BLaER1 treated with 17β-estradiol and CSF1 and Interleukin-3, amounts not matched to agents 10 nM and 100 nM (cell line): ENCODE measurements around the gene LMAN2L.

ENCODE experiments used
- H3K27ac ChIP-seq, 11 experiments: shearing (Covaris generic); formaldehyde crosslinking; 2 replicates each; pipeline ENCODE4 v1.8.1; 2022
- H3K27me3 ChIP-seq, 11 experiments: shearing (Covaris generic); formaldehyde crosslinking; 2 replicates each; pipeline ENCODE4 v1.8.1; 2022
- H3K36me3 ChIP-seq, 11 experiments: shearing (Covaris generic); formaldehyde crosslinking; 2 replicates each; pipeline ENCODE4 v1.8.1; 2022
- H3K4me1 ChIP-seq, 10 experiments: shearing (Covaris generic); formaldehyde crosslinking; 2 replicates each; pipeline ENCODE4 v1.8.1; 2022
- H3K4me2 ChIP-seq, 11 experiments: shearing (Covaris generic); formaldehyde crosslinking; 2 replicates each; pipeline ENCODE4 v1.8.1; 2022
- H3K4me3 ChIP-seq, 10 experiments: shearing (Covaris generic); formaldehyde crosslinking; 2 replicates each; pipeline ENCODE4 v1.8.1; 2022
- H3K9ac ChIP-seq, 11 experiments: shearing (Covaris generic); formaldehyde crosslinking; 2 replicates each; pipeline ENCODE4 v1.8.1; 2022
- H3K9me3 ChIP-seq, 11 experiments: shearing (Covaris generic); formaldehyde crosslinking; replicated peaks in 1 of 11; 2 replicates each; pipeline ENCODE4 v1.8.1; 2022
- H4K20me1 ChIP-seq, 11 experiments: shearing (Covaris generic); formaldehyde crosslinking; 2 replicates each; pipeline ENCODE4 v1.8.1; 2022
- Cebpa-rat ChIP-seq, 11 experiments: shearing (Covaris generic); IDR thresholded peaks; 2 replicates each; pipeline ENCODE4 v1.8.1; 2022

Gene LMAN2L

GRCh38 chr2:96733931-96734330 is 5.9 kb downstream of the LMAN2L start:
- Histone ChIP-seq H4K20me1 (peaks cover 0 to 7% (median 0%) of the 10 kb centered on the region in 11 experiments; a peak in 1 of 22 replicates), H3K27me3 (no peaks in the 10 kb centered on the region), H3K9me3 (no peaks in the 10 kb centered on the region), H3K36me3 (peaks cover 70 to 87% (median 81%) of the 10 kb centered on the region in 11 experiments), H3K4me2 (no peak overlapping the region), H3K4me3 (no peak overlapping the region), H3K27ac (no peak overlapping the region), H3K9ac (no peak overlapping the region), H3K4me1 (peaks cover 17 to 32% (median 22%) of the 10 kb centered on the region in 10 experiments)
- TF ChIP-seq Cebpa-rat (IDR thresholded peaks at IDR 0.05) = no peak

- H3K27ac ChIP-seq = no peak overlapping the region
- no peak overlapping the region for H3K9ac ChIP-seq
- H3K4me1 ChIP-seq = no peaks in the 10 kb centered on the region
- H3K4me2 ChIP-seq = no peak overlapping the region
- TF ChIP-seq Cebpa-rat (IDR thresholded peaks at IDR 0.05) = no peak
- no peak overlapping the region for H3K4me3 ChIP-seq
- no peaks in the 10 kb centered on the region for H3K9me3 ChIP-seq
- H3K27me3 ChIP-seq = no peaks in the 10 kb centered on the region
- H3K36me3 ChIP-seq = peaks cover 90 to 100% (median 97%) of the 10 kb centered on the region in 11 experiments
- H4K20me1 ChIP-seq = 0 out of 22 replicates have a peak, but pooled peaks cover 0 to 7% (median 0%) of the 10 kb centered on the region in 11 experiments
Observed at GRCh38 chr2:96730212-96730611, 9.7 kb downstream of the LMAN2L start.

GRCh38 chr2:96729748-96730147 is 10.1 kb downstream of the LMAN2L start:
- no peak overlapping the region for H3K4me2 ChIP-seq
- no peaks in the 10 kb centered on the region for H3K27me3 ChIP-seq
- no peak overlapping the region for H3K4me3 ChIP-seq
- peaks cover 85 to 99% (median 94%) of the 10 kb centered on the region in 11 experiments for H3K36me3 ChIP-seq
- no peak overlapping the region for H3K9ac ChIP-seq
- TF ChIP-seq Cebpa-rat (IDR thresholded peaks at IDR 0.05) = no peak
- H3K27ac ChIP-seq = no peak overlapping the region
- 0 out of 22 replicates have a peak, but pooled peaks cover 0 to 7% (median 0%) of the 10 kb centered on the region in 11 experiments for H4K20me1 ChIP-seq
- H3K4me1 ChIP-seq = no peaks in the 10 kb centered on the region
- H3K9me3 ChIP-seq = no peaks in the 10 kb centered on the region

GRCh38 chr2:96727431-96727830 is 12.4 kb downstream of the LMAN2L start:
- H3K27me3 ChIP-seq = no peaks in the 10 kb centered on the region
- TF ChIP-seq Cebpa-rat (IDR thresholded peaks at IDR 0.05) = no peak
- H3K36me3 ChIP-seq = peaks cover 71 to 97% (median 87%) of the 10 kb centered on the region in 11 experiments
- H4K20me1 ChIP-seq = no peaks in the 10 kb centered on the region
- H3K4me1 ChIP-seq = no peaks in the 10 kb centered on the region
- H3K9me3 ChIP-seq = no peaks in the 10 kb centered on the region
- H3K9ac ChIP-seq = no peak overlapping the region
- no peak overlapping the region for H3K4me3 ChIP-seq
- no peak overlapping the region for H3K4me2 ChIP-seq
- H3K27ac ChIP-seq = no peak overlapping the region

GRCh38 chr2:96726131-96726530 is 13.7 kb downstream of the LMAN2L start:
- Histone ChIP-seq H3K4me1 (no peaks in the 10 kb centered on the region), H3K27me3 (no peaks in the 10 kb centered on the region), H4K20me1 (no peaks in the 10 kb centered on the region), H3K36me3 (peaks cover 58 to 97% (median 76%) of the 10 kb centered on the region in 11 experiments), H3K27ac (no peak overlapping the region), H3K4me3 (no peak overlapping the region), H3K9me3 (no peaks in the 10 kb centered on the region), H3K4me2 (no peak overlapping the region), H3K9ac (no peak overlapping the region)
- no peak for TF ChIP-seq Cebpa-rat (IDR thresholded peaks at IDR 0.05)

- Histone ChIP-seq H3K4me3 (no peak overlapping the region), H3K4me1 (no peaks in the 10 kb centered on the region), H3K27me3 (no peaks in the 10 kb centered on the region), H3K36me3 (peaks cover 27 to 71% (median 45%) of the 10 kb centered on the region in 11 experiments), H3K9ac (no peak overlapping the region), H3K4me2 (no peak overlapping the region), H3K9me3 (no peaks in the 10 kb centered on the region), H4K20me1 (0 out of 22 replicates have a peak, but pooled peaks cover 0 to 4% (median 0%) of the 10 kb centered on the region in 11 experiments), H3K27ac (no peak overlapping the region)
- no peak for TF ChIP-seq Cebpa-rat (IDR thresholded peaks at IDR 0.05)
Observed at GRCh38 chr2:96716388-96716787, 23.5 kb downstream of the LMAN2L start.

- no peak overlapping the region for H3K27ac ChIP-seq
- peaks cover 34 to 73% (median 48%) of the 10 kb centered on the region in 11 experiments for H3K36me3 ChIP-seq
- H3K4me1 ChIP-seq = no peaks in the 10 kb centered on the region
- H3K4me2 ChIP-seq = no peak overlapping the region
- no peaks in the 10 kb centered on the region for H3K27me3 ChIP-seq
- H3K4me3 ChIP-seq = no peak overlapping the region
- no peak overlapping the region for H3K9ac ChIP-seq
- 0 out of 22 replicates have a peak, but pooled peaks cover 0 to 4% (median 0%) of the 10 kb centered on the region in 11 experiments for H4K20me1 ChIP-seq
- TF ChIP-seq Cebpa-rat (IDR thresholded peaks at IDR 0.05) = no peak
- H3K9me3 ChIP-seq = no peaks in the 10 kb centered on the region
Observed at GRCh38 chr2:96715658-96716057, 24.2 kb downstream of the LMAN2L start.

- Histone ChIP-seq H3K9ac (no peak overlapping the region), H3K27me3 (no peaks in the 10 kb centered on the region), H3K36me3 (peaks cover 60 to 92% (median 88%) of the 10 kb centered on the region in 11 experiments), H3K4me1 (no peaks in the 10 kb centered on the region), H3K27ac (no peak overlapping the region), H3K4me3 (no peak overlapping the region), H4K20me1 (0 out of 22 replicates have a peak, but pooled peaks cover 0 to 4% (median 0%) of the 10 kb centered on the region in 11 experiments), H3K9me3 (peaks cover 0 to 13% (median 8%) of the 10 kb centered on the region in 11 experiments; a peak in 15 of 22 replicates), H3K4me2 (no peak overlapping the region)
- no peak for TF ChIP-seq Cebpa-rat (IDR thresholded peaks at IDR 0.05)
Observed at GRCh38 chr2:96710985-96711384, 28.9 kb downstream of the LMAN2L start.

GRCh38 chr2:96703021-96703751 is 36.7 kb downstream of the LMAN2L start:
- Histone ChIP-seq H3K27ac (no peak overlapping the region), H3K9me3 (no peaks in the 10 kb centered on the region), H3K36me3 (peaks cover 34 to 66% (median 52%) of the 10 kb centered on the region in 11 experiments), H3K4me2 (no peak overlapping the region), H3K27me3 (no peaks in the 10 kb centered on the region), H3K4me1 (peaks cover 0 to 9% (median 7%) of the 10 kb centered on the region in 10 experiments; a peak in 10 of 20 replicates), H4K20me1 (peaks cover 0 to 22% (median 0%) of the 10 kb centered on the region in 11 experiments; a peak in 3 of 22 replicates), H3K9ac (no peak overlapping the region), H3K4me3 (no peak overlapping the region)
- TF ChIP-seq Cebpa-rat (IDR thresholded peaks at IDR 0.05) = no peak
